Thyroid gland (tissue), 4 donors: ENCODE data around the gene IQGAP3. TPM values are rescaled to one million over a fixed set of nuclear protein-coding genes. Genes with fewer than 3 reads are reported as not detected.

Experiments used
- DNase-seq, 2 donors: peaks; one replicate each; pipeline ENCODE4 v3.0.0-alpha.2; 2019
- H3K27ac ChIP-seq, 3 donors: fragments of 200-600 bp; sonication (generic); 1 replicate in 2 of 3; 2 replicates in 1 of 3; pipeline ENCODE4 v1.5.1; 2016 to 2019; ENCODE audit warnings: mild to moderate bottlenecking in 1 of 3, moderate library complexity in 1 of 3
- H3K27me3 ChIP-seq: fragments of 200-600 bp; sonication (generic); one replicate; pipeline ENCODE4 v1.5.1; 2019
- H3K36me3 ChIP-seq, 2 donors: fragments of 200-600 bp; sonication (generic); one replicate each; pipeline ENCODE4 v1.5.1; 2016 to 2019
- H3K4me1 ChIP-seq, 2 donors: fragments of 200-600 bp; sonication (generic); one replicate each; pipeline ENCODE4 v1.5.1; 2017 to 2019
- H3K4me3 ChIP-seq, 3 donors: fragments of 200-600 bp; sonication (generic); replicated peaks in 1 of 3; 1 replicate in 2 of 3; 2 replicates in 1 of 3; pipeline ENCODE4 v1.5.1; 2016; ENCODE audit warnings: mild to moderate bottlenecking in 1 of 3
- H3K9me3 ChIP-seq: fragments of 200-600 bp; sonication (generic); one replicate; pipeline ENCODE4 v1.5.1; 2017
- CTCF ChIP-seq, 6 experiments: fragments of 200-600 bp in 3 of 6; fragments of 450-650 bp in 3 of 6; sonication (generic) in 3 of 6; IDR thresholded peaks; one replicate each; pipeline ENCODE4 v1.5.1; 2016 to 2019; ENCODE audit warnings: antibody characterized with exemption in 6 of 6, mild to moderate bottlenecking in 2 of 6, inconsistent platforms in 1 of 6, moderate library complexity in 1 of 6
- POLR2A ChIP-seq, 2 donors: fragments of 450-650 bp; IDR thresholded peaks; one replicate each; pipeline ENCODE4 v1.6.1; 2017; ENCODE audit warnings: antibody characterized with exemption in 2 of 2, mild to moderate bottlenecking in 2 of 2, moderate library complexity in 1 of 2
- WGBS, 2 donors: methylation state at CpG; one replicate each; pipeline ENCODE4 v1.1.5; 2017; 5-methylcytosine and 5-hydroxymethylcytosine counted together
- intact Hi-C: fragments of 100-400 bp; cut with DNase I; formaldehyde crosslinking; loops from one replicate; pipeline ENCODE4 v1.15.1; 2023
- total RNA-seq, 4 donors: library from RNA; depleted of rRNA; stranded (reverse); fragments of >200 nt; gene quantifications; one replicate each; pipeline ENCODE4 v1.2.3, GENCODE V29; 2016

IQGAP3 gene
- total RNA-seq, 4 donors from 2014 or later: 0.15 to 1.4 (median 0.50) TPM

- TF ChIP-seq POLR2A (IDR thresholded peaks at IDR 0.05): no peak
- intact Hi-C loops: no loop called here
- Histone ChIP-seq H3K36me3 (no peaks in the 10 kb centered on the region), H3K4me1 (no peaks in the 10 kb centered on the region), H3K9me3 (no peaks in the 10 kb centered on the region), H3K27me3 (no peaks in the 10 kb centered on the region), H3K4me3 (no peak overlapping the region), H3K27ac (no peak overlapping the region)
- WGBS, 2 donors: 75 to 76% methylated on average over 5 of the region's 5 CpGs
- DNase-seq: no peak
These were observed 19.8 kb downstream of the IQGAP3 start for GRCh38 chr1:156552518-156552917.

- Histone ChIP-seq H3K4me1 (no peaks in the 10 kb centered on the region), H3K9me3 (no peaks in the 10 kb centered on the region), H3K27me3 (no peaks in the 10 kb centered on the region), H3K4me3 (no peak overlapping the region), H3K27ac (no peak overlapping the region), H3K36me3 (no peaks in the 10 kb centered on the region)
- intact Hi-C loops: no loop called here
- no peak for DNase-seq
- TF ChIP-seq CTCF (IDR thresholded peaks at IDR 0.05): no peak
- TF ChIP-seq POLR2A (IDR thresholded peaks at IDR 0.05): no peak
- WGBS, 2 donors: 92% methylated on average over 6 of the region's 6 CpGs
These were observed 20.5 kb downstream of the IQGAP3 start for GRCh38 chr1:156551869-156552268.

- intact Hi-C loops: no loop called here
- TF ChIP-seq CTCF (IDR thresholded peaks at IDR 0.05) (no peak), POLR2A (IDR thresholded peaks at IDR 0.05) (no peak)
- Histone ChIP-seq H3K27me3 (no peaks in the 10 kb centered on the region), H3K4me1 (no peaks in the 10 kb centered on the region), H3K27ac (no peak overlapping the region), H3K36me3 (no peaks in the 10 kb centered on the region), H3K9me3 (no peaks in the 10 kb centered on the region), H3K4me3 (no peak overlapping the region)
- 91 to 93% methylated on average over 3 of the region's 3 CpGs for WGBS, 2 donors
- DNase-seq: no peak
These were observed 21.2 kb downstream of the IQGAP3 start for GRCh38 chr1:156551066-156551643.

GRCh38 chr1:156550346-156550745 lies 22.0 kb downstream of the IQGAP3 start:
- H3K4me1 ChIP-seq: no peaks in the 10 kb centered on the region
- DNase-seq: no peak
- intact Hi-C loops: no loop called here
- no peaks in the 10 kb centered on the region for H3K27me3 ChIP-seq
- H3K9me3 ChIP-seq: no peaks in the 10 kb centered on the region
- TF ChIP-seq POLR2A (IDR thresholded peaks at IDR 0.05): no peak
- TF ChIP-seq CTCF (IDR thresholded peaks at IDR 0.05): no peak
- H3K36me3 ChIP-seq: no peaks in the 10 kb centered on the region
- H3K27ac ChIP-seq: no peak overlapping the region
- H3K4me3 ChIP-seq: no peak overlapping the region
- 84 to 93% methylated on average over 5 of the region's 5 CpGs for WGBS, 2 donors

GRCh38 chr1:156549831-156550230 lies 22.5 kb downstream of the IQGAP3 start:
- Histone ChIP-seq H3K27ac (no peak overlapping the region), H3K36me3 (no peaks in the 10 kb centered on the region), H3K27me3 (no peaks in the 10 kb centered on the region), H3K4me3 (no peak overlapping the region), H3K4me1 (no peaks in the 10 kb centered on the region), H3K9me3 (no peaks in the 10 kb centered on the region)
- no peak for TF ChIP-seq CTCF (IDR thresholded peaks at IDR 0.05)
- no peak for TF ChIP-seq POLR2A (IDR thresholded peaks at IDR 0.05)
- intact Hi-C loops: no loop called here
- no peak for DNase-seq
- WGBS, 2 donors: 94 to 96% methylated on average over 1 of the region's 1 CpG
